ENCODE results near the gene BCL11B. TPM values are rescaled to one million over a fixed set of nuclear protein-coding genes. Genes with fewer than 3 reads are reported as not detected.

The BCL11B gene
- total RNA-seq, 1 donor from 2014 or later: 2.3 TPM

DNA sequence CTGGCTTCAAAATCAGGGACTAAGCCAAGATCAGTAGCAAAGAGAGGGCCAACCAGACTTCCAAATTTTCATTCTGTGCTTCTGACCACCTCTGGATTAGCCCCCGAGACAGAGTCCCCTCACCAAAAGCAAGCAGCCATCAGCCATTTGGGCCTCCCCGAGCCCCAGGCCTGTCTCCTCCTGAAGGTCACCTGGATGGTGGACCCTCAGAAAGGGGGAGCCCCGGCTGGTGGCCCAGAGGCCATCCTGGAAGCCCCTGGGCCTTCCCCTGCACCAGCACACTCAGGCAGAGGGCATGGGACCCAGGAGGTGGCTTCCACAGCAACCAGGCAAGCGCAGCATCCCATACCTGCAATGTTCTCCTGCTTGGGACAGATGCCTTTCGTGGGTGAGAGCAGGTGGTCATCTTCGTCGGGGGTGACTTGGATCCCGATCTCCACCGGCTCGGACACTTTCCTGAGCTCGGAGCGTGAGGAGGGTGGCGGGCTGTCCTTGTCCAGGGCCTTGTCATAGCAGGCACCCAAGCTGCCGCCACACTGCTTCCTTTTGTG is 14.8 kb downstream of the BCL11B start:
- DNase-seq (ENCODE audit: low spot score, unreplicated experiment): no peak
- H3K27me3 Mint-ChIP-seq: peaks cover 67% of the 10 kb centered on the region

DNA sequence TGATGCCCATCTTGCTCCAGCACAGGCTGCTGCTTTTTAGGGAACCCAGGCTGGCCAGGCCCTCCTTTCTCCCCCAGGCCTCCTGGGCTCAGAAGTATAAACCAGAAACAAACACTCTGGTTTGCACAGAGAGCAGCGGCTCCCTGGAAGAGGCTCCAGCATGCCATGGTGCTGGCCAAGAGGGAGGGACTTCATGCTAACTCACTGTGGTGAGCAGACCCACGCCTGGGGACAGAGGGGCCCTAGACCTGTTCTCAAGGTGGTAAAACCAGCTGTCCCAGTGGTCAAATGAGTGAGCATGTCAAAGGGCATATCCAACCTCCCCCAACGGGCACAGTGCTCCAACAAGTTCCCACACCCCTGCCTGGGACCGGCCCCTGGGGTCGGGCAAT is 15.5 kb downstream of the BCL11B start:
- DNase-seq (ENCODE audit: low spot score, unreplicated experiment): no peak
- Mint-ChIP-seq H3K36me3 (ENCODE audit: insufficient read depth) (no peaks in the 10 kb centered on the region), H3K4me3 (ENCODE audit: low read depth) (no peak overlapping the region), H3K27me3 (peaks cover 60% of the 10 kb centered on the region), H3K9me3 (ENCODE audit: low read depth) (no peaks in the 10 kb centered on the region), H3K4me1 (ENCODE audit: low read depth) (no peaks in the 10 kb centered on the region), H3K27ac (no peak overlapping the region)
- TF ChIP-seq, protein P1, sequence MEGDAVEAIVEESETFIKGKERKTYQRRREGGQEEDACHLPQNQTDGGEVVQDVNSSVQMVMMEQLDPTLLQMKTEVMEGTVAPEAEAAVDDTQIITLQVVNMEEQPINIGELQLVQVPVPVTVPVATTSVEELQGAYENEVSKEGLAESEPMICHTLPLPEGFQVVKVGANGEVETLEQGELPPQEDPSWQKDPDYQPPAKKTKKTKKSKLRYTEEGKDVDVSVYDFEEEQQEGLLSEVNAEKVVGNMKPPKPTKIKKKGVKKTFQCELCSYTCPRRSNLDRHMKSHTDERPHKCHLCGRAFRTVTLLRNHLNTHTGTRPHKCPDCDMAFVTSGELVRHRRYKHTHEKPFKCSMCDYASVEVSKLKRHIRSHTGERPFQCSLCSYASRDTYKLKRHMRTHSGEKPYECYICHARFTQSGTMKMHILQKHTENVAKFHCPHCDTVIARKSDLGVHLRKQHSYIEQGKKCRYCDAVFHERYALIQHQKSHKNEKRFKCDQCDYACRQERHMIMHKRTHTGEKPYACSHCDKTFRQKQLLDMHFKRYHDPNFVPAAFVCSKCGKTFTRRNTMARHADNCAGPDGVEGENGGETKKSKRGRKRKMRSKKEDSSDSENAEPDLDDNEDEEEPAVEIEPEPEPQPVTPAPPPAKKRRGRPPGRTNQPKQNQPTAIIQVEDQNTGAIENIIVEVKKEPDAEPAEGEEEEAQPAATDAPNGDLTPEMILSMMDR (IDR thresholded peaks at IDR 0.05; ENCODE audit: unreplicated experiment): no peak

More for the DNA sequence above, 14.8 kb downstream of the BCL11B start:
- Mint-ChIP-seq H3K9me3 (ENCODE audit: low read depth) (no peaks in the 10 kb centered on the region), H3K36me3 (ENCODE audit: insufficient read depth) (no peaks in the 10 kb centered on the region), H3K4me3 (ENCODE audit: low read depth) (no peak overlapping the region), H3K4me1 (ENCODE audit: low read depth) (no peaks in the 10 kb centered on the region), H3K27ac (no peak overlapping the region)
- TF ChIP-seq, protein P1 (IDR thresholded peaks at IDR 0.05; ENCODE audit: unreplicated experiment): no peak

DNA sequence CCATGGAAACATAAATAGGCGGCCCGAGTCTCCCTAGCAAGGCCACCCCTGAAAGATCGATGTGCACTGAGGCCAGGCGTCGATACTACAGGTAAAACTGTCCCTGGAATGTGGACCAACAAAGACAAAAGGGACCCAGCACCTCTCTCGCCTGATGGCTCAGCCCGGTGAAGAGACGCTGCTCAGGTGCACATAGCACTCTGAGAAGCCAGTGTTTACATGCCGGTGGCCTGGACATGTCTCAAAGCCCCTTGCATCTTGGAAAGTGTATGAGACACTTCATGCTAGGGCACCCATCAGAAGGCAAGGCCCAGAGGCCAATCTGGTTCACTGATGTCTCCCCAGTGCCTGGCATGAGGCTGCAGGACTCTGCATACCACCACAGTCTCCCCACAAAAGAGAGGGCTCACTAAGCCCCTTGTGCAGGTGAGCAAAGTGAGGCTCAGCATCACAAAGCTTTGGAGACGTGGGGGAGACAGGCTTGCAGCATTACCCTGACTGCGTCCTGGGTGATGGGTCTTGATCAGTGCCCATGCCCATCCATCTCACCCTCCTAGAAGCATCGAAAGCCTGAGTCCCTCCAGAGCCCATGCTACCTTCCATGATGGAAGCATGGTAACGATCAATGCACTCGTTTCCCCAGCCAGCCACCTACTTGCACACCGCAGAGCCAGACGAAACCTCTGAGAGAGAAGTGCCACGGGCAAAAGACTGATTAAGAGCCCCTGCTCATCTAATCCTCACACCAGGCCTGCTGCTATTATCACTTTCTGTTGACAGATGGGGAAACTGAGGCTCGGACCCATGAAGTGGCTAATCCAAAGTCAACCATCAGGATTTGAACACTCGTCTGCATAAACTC is 16.1 kb downstream of the BCL11B start:
- Mint-ChIP-seq H3K27ac (no peak overlapping the region), H3K4me1 (ENCODE audit: low read depth) (no peaks in the 10 kb centered on the region), H3K27me3 (peaks cover 56% of the 10 kb centered on the region)

DNA sequence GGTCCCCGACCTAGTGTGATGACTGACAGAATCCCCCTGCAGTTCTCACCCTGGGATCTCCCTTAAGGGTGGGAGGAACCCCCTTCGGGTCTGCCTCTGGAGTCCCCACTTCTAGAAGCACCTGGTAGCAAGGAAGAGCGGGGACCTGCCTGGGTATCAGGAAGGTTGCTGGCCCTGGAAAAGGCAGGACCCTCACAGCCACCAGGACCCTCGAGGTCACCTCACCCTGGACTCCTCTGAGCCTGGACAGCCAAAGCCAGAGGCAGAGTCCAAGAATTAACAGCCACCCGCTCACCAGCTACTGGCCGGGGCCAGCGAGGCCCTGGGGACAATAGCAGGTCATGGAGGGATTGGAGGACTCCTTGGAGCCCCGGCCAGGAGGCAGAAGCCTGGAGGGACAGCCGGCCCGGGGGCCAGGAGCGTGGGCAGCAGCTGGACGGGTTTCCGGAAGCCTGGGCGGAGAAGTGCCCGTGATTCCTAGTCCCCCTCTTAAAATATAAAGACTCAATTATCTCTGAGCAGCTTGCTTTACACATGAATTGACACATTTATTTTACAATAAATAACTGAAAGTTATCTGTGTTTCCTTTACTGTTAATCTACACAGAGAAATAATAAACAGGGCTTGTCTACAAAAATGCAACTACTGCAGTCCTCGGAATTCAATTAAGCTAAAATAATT is 17.5 kb downstream of the BCL11B start:
- no peak for DNase-seq (ENCODE audit: low spot score, unreplicated experiment)
- no peaks in the 10 kb centered on the region for H3K4me1 Mint-ChIP-seq (ENCODE audit: low read depth)
- peaks cover 48% of the 10 kb centered on the region for H3K27me3 Mint-ChIP-seq
- no peak overlapping the region for H3K4me3 Mint-ChIP-seq (ENCODE audit: low read depth)
- no peaks in the 10 kb centered on the region for H3K9me3 Mint-ChIP-seq (ENCODE audit: low read depth)
- TF ChIP-seq, protein P1 (IDR thresholded peaks at IDR 0.05; ENCODE audit: unreplicated experiment): no peak
- no peaks in the 10 kb centered on the region for H3K36me3 Mint-ChIP-seq (ENCODE audit: insufficient read depth)
- no peak overlapping the region for H3K27ac Mint-ChIP-seq

More for the DNA sequence above, 16.1 kb downstream of the BCL11B start:
- Mint-ChIP-seq H3K4me3 (ENCODE audit: low read depth) (no peak overlapping the region), H3K9me3 (ENCODE audit: low read depth) (no peaks in the 10 kb centered on the region), H3K36me3 (ENCODE audit: insufficient read depth) (no peaks in the 10 kb centered on the region)
- no peak for DNase-seq (ENCODE audit: low spot score, unreplicated experiment)
- TF ChIP-seq, protein P1 (IDR thresholded peaks at IDR 0.05; ENCODE audit: unreplicated experiment): no peak

DNA sequence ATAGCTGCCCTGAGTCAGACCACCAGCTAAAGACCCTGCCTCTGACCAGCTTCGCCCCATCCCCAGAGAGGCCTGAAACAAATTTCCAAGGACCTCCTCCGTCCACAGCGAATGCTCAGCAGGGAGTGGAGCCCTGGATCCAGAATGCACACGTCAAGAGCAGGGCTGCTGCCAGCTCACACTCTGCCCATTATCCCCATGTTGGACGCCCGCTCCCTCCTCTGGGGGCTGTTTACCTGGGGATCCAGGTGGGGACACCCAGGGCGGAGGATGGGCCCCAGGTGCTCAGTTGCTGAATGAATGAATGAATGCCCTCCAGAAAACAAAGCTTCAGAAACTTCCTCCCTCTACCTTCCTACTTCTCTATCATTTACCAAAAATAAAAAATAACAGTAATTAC is 18.1 kb downstream of the BCL11B start:
- Mint-ChIP-seq H3K27me3 (peaks cover 45% of the 10 kb centered on the region), H3K4me3 (ENCODE audit: low read depth) (no peak overlapping the region), H3K9me3 (ENCODE audit: low read depth) (no peaks in the 10 kb centered on the region), H3K36me3 (ENCODE audit: insufficient read depth) (no peaks in the 10 kb centered on the region), H3K4me1 (ENCODE audit: low read depth) (no peaks in the 10 kb centered on the region), H3K27ac (no peak overlapping the region)
- DNase-seq (ENCODE audit: low spot score, unreplicated experiment): no peak
- TF ChIP-seq, protein P1 (IDR thresholded peaks at IDR 0.05; ENCODE audit: unreplicated experiment): no peak
